GM18951 (cell line): Measurements from ENCODE around the gene CCDC6.

Experiments
- POLR2A ChIP-seq: IDR thresholded peaks from 4 replicates; pipeline ENCODE4 v1.6.1; 2011; ENCODE audit warnings: mild to moderate bottlenecking; ENCODE audit not compliant: insufficient read length, insufficient read depth; ENCODE audit errors: extremely low read depth
- in situ Hi-C: fragments of 300-500 bp; cut with MboI; formaldehyde crosslinking; loops from one replicate; pipeline ENCODE4 v1.12.0; 2022; ENCODE audit warnings: low sequenced_read_pairs, mixed read lengths, inconsistent platforms; ENCODE audit not compliant: unreplicated experiment

The CCDC6 gene

DNA sequence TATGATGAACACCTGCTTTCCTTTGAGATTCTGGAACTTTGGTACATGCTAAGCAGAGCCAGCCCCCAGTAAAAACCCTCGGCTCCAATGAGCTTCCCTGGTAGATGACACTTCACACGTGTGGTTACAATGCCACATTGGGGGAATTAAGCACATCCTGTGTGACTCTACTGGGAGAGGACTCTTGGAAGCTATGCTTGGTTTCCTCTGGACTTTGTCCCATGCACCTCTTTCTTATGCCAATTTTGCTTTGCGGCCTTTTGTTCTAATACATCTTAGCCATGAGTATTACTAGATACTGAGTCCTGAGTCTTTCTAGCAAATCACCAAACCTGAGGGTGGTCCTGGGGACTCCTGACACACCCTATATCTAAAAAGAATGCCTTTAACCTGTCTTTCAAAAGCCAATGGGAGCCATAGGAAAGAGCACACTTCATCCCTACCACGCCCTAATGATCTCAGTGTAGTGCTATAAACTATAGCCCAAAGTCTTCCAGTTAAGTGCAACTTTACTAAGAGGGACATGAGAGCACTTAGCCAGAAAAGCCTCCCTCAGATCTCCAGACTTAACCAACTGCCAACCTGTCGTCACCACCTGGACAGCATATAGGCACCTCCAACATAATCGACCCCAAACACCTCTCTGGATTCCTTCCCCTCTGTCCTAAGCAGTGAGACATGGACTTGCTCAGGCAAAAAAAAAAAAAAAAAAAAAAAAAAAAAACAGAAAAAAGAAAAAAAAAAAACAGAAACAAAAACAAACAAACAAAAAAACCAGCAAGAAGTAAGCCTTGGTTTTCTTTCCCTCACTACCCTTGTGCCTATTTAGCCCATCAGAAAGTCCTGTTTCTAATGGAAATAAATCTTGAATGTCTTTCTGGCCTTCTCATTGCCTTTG lies 37.4 kb downstream of the CCDC6 start:
- in situ Hi-C loops: no loop called here
- TF ChIP-seq POLR2A: no peak

- in situ Hi-C loops: no loop called here
- TF ChIP-seq POLR2A: no peak
These were observed 38.8 kb downstream of the CCDC6 start for GRCh38 chr10:59867590-59867989.

GRCh38 chr10:59865101-59865500 lies 41.3 kb downstream of the CCDC6 start:
- TF ChIP-seq POLR2A: no peak
- in situ Hi-C loops: no loop called here

DNA sequence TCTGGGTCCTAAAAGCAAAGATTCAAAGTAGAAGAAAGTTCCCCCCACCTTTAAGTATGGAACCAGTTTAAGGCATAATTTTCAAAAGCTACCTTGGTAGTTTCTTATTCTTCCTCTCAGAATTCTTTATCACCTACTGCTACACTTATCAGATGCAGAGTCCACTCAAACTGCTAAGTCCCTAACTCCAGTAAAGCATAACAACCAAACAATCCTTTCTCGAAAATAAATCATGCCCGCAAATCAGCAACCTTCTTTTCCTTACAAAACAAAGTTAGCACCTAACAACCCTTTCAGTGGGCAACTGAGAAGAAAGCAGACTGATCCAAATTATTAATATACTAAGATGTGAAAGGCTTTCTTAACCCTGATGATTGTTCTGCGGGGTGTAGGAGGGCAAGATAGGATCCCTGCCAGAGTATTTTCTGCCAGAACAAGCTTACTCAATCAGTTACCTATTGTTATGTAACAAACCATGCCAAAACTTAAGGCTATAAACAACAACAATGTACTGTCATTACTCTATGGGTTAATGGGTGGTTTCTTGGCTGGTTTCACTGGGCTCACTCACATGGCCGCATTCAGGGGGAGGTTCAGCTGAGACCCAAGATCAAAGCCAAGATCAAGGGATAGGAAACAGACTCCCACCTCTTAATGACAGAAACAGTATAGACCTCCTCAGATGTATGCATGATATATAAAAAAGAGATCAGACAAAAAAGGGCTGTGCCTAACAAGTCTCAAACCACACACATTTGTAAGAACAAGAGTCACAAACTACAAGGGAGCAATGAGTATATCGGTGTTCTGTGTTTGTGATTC lies 42.0 kb downstream of the CCDC6 start:
- in situ Hi-C loops: no loop called here
- TF ChIP-seq POLR2A: no peak

- in situ Hi-C loops: no loop called here
These were observed 46.8 kb downstream of the CCDC6 start for GRCh38 chr10:59859570-59859969.

GRCh38 chr10:59857921-59858320 lies 48.4 kb downstream of the CCDC6 start:
- in situ Hi-C loops: no loop called here
- TF ChIP-seq POLR2A: no peak

More at GRCh38 chr10:59859570-59859969, 46.8 kb downstream of the CCDC6 start:
- no peak for TF ChIP-seq POLR2A

GRCh38 chr10:59857049-59857448 lies 49.3 kb downstream of the CCDC6 start:
- TF ChIP-seq POLR2A: no peak
- in situ Hi-C loops: no loop called here

DNA sequence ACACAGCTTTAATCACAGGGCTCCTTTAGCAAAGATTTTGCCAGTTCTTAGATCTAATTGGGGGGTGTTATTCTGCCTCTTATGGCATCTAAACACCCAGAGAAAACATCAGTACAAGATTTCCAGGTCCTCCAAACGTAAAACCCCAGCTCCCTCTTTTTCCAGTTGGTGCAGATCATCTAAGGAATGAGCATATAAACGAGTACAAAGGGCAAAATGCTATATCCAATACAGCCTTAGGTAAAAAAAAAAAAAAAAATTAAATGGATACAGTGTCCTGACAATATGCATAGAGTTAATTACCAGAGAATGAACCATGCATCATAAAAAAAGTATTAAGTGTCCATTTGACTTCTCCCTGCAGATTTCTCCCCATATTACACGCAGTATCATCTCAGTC lies 50.3 kb downstream of the CCDC6 start:
- no peak for TF ChIP-seq POLR2A
- in situ Hi-C loops: no loop called here

GRCh38 chr10:59854571-59854970 lies 51.8 kb downstream of the CCDC6 start:
- in situ Hi-C loops: no loop called here
- no peak for TF ChIP-seq POLR2A

- TF ChIP-seq POLR2A: no peak
- in situ Hi-C loops: no loop called here
These were observed 53.7 kb downstream of the CCDC6 start for GRCh38 chr10:59852670-59853069.

- no peak for TF ChIP-seq POLR2A
- in situ Hi-C loops: no loop called here
These were observed 54.5 kb downstream of the CCDC6 start for GRCh38 chr10:59851864-59852263.

DNA sequence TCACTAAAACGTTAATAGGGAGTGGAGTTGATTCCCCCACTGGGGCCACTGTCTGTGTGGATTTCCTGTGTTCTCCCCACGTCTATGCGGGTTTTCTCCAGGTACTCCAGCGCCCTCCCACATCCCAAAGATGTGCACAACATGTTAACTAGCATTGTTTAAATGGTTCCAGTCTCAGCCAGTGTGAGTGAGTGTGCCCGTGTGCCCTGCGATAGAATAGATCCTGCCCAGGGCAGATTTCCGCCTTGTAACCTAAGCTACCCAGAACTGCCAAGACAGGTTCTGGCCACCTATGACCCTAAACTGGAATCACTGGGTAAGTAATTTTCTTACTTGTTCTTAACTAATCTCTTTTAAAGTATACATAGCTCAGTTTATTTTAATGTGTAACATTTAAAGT lies 58.5 kb downstream of the CCDC6 start:
- in situ Hi-C loops: no loop called here
- no peak for TF ChIP-seq POLR2A

DNA sequence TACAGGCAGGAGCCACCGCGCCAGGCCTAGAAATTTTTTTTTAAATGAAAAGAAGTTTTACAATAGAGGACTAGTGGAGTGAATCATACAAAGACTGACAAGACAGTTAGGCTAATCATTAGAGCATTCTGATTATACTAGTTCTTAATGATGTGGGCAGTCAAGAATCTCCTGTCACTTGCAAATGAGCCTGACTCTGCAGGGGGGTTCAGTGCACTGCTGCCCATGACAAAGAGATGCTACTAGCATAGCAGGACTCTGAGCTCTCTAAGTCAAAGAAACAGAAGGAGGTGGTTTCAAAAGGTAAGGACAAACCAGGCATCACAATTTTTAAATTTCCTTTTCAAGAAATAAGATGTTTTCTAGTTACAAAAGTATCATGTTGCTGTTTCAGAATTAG lies 59.0 kb downstream of the CCDC6 start:
- TF ChIP-seq POLR2A: no peak
- in situ Hi-C loops: no loop called here

GRCh38 chr10:59844436-59844835 lies 61.9 kb downstream of the CCDC6 start:
- TF ChIP-seq POLR2A: no peak
- in situ Hi-C loops: no loop called here

- in situ Hi-C loops: no loop called here
- TF ChIP-seq POLR2A: no peak
These were observed 62.6 kb downstream of the CCDC6 start for GRCh38 chr10:59843748-59844147.
